Heart left ventricle (tissue), 16 donors: Measurements from ENCODE around the gene TUSC2. TPM values are rescaled to one million over a fixed set of nuclear protein-coding genes. Genes with fewer than 3 reads are reported as not detected.
"Not testable (repeated sequence)": the region's sequence is repeated elsewhere in the genome, so short reads cannot be mapped to it uniquely, and the experiment has no call there.

Source experiments
- ATAC-seq, 4 donors: fragments of 200-7000 bp; cut with Tn5 transposase; one replicate each; pipeline ENCODE4 v1.9.1; 2020 to 2022; ENCODE audit warnings: moderate library complexity in 4 of 4, mild to moderate bottlenecking in 3 of 4, moderate number of reproducible peaks in 1 of 4
- DNase-seq, 5 donors: peaks; one replicate each; pipeline ENCODE4 v3.0.0-alpha.2; 2020
- H3K27ac ChIP-seq, 12 donors: fragments of 200-600 bp; sonication (generic) in 4 of 12; one replicate each; pipeline versions ENCODE4 v1.5.0 to v1.8.0; 2016 to 2022; ENCODE audit warnings: mild to moderate bottlenecking in 2 of 12
- H3K27me3 ChIP-seq, 9 donors: fragments of 200-600 bp; sonication (generic) in 2 of 9; one replicate each; pipeline versions ENCODE4 v1.5.1 to v1.8.0; 2016 to 2022; ENCODE audit warnings: mild to moderate bottlenecking in 3 of 9
- H3K36me3 ChIP-seq, 9 donors: fragments of 200-600 bp; sonication (generic) in 2 of 9; one replicate each; pipeline versions ENCODE4 v1.5.0 to v1.8.0; 2018 to 2022; ENCODE audit warnings: mild to moderate bottlenecking in 2 of 9
- H3K4me1 ChIP-seq, 12 donors: fragments of 200-600 bp; sonication (generic) in 4 of 12; one replicate each; pipeline versions ENCODE4 v1.5.0 to v1.8.0; 2016 to 2022; ENCODE audit warnings: mild to moderate bottlenecking in 3 of 12
- H3K4me3 ChIP-seq, 12 donors: fragments of 200-600 bp; sonication (generic) in 4 of 12; one replicate each; pipeline versions ENCODE4 v1.5.0 to v1.8.0; 2017 to 2022; ENCODE audit warnings: mild to moderate bottlenecking in 9 of 12, moderate library complexity in 4 of 12
- H3K9me3 ChIP-seq, 12 donors: fragments of 200-600 bp; sonication (generic) in 4 of 12; one replicate each; pipeline versions ENCODE4 v1.5.0 to v1.8.0; 2016 to 2022; ENCODE audit warnings: mild to moderate bottlenecking in 1 of 12
- POLR2A ChIP-seq, 2 donors: fragments of 450-650 bp; IDR thresholded peaks; one replicate each; pipeline ENCODE4 v1.6.1; 2017; ENCODE audit warnings: antibody characterized with exemption in 2 of 2, mild to moderate bottlenecking in 2 of 2, moderate library complexity in 2 of 2
- WGBS, 4 donors: extraction: QIAGEN DNeasy Blood & Tissue Kit in 2 of 4; methylation state at CpG; one replicate each; pipeline versions ENCODE4 v1.1.5 to v1.1.7; 2013 to 2018; 5-methylcytosine and 5-hydroxymethylcytosine counted together
- intact Hi-C, 10 donors: fragments of 100-400 bp; cut with DNase I; formaldehyde crosslinking; loops; one replicate each; pipeline versions ENCODE4 v1.11.1 to v1.14.2; 2022
- polyA plus RNA-seq, 2 donors: library from polyadenylated mRNA; stranded (reverse); fragments of 200-250 nt; gene quantifications; one replicate each; pipeline ENCODE4 v1.2.3, GENCODE V29; 2013
- total RNA-seq, 9 donors: library from RNA; depleted of rRNA in 2 of 9; stranded (reverse); fragments of >200 nt in 2 of 9; fragmentation: NEBNext Ultra II Directional in 3 of 9; extraction: Animal tissue kit (Norgen Biotek cat#: 25700) in 3 of 9; gene quantifications; one replicate each; pipeline versions ENCODE4 v1.1.0 to v1.2.4, GENCODE V29; 2016 to 2023
- TF ChIP-seq, protein P1 (sequence below), 12 donors: fragments of 200-600 bp; sonication (generic) in 4 of 12; IDR thresholded peaks; one replicate each; pipeline versions ENCODE4 v1.5.0 to v1.8.0; 2018 to 2022; ENCODE audit warnings: antibody characterized with exemption in 12 of 12, mild to moderate bottlenecking in 5 of 12
- donor health status: ischemic (EF 13 %, LVEDD 7.1; RV severe dilation, severe dysfunction).
- donor health status: healthy with polysubstance abuse.
- donor health status: DM: no; HTN: yes; CAD: no.
- donor health status: DM: no; HTN: no; CAD: no.
- donor health status: ischemic (EF 25% LVEDD 6.9; RV normal size, moderate dysfunction).
- donor health status: ischemic (EF 25% LVEDD 5.7; RV mildly dilated, moderate dysfunction).
- donor health status: healthy.
- donor health status: DM: yes; HTN: yes; CAD: no.
- donor health status: ischemic (EF 35%, LVEDD 5.7; RV mildly dilated, moderate dysfunction).
- donor health status: nonischemic (EF 11% LVEDD 7.7; RV severe dilation, severe dysfunction).
- donor health status: DM: yes; HTN: yes; CAD: no.
- donor health status: PGD.
- donor health status: ischemic (EF 29% LVEDD 5.4; RV normal size, mild dysfunction).
- donor health status: nonischemic (EF 23%, LVEDD 6.1; RV moderate dilation, normal function).

The TUSC2 gene
- total and polyA plus RNA-seq, 11 donors = 24.5 to 68.1 (median 29.0) TPM

DNA sequence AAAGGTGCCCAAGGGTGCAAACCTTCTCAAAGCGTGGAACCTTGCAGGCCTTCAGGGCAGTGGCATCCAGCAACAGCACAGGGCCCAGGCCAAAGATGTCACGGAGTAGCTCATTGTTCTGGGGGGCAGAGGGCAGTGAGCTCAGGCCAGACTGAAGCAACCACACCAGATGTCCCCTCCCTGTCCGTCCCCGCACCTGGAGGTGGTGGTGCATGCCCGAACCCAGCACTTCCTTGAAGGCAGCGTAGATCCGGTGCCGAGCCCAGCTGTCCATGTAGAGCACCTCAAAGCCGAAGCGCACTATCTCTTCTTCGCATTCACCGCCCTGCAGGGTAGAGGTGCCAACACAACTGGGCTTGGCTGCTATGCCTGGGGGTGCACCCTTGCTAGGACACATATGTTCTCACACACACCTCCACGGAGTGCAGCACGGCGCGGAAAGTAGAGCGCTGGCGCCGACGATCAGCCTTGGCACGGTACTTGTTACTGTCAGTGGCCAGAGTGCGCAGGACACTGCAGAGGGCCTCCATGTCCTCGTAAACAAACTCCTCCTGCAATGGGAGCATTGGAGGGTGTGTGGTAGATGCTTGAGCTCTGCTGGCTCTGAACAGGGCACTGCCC lies 39.5 kb downstream of the TUSC2 start:
- Histone ChIP-seq H3K9me3 (no peaks in the 10 kb centered on the region), H3K27ac (peak overlapping the region in 7 of 12 donors; percentile 28 to 87 (median 80)), H3K36me3 (peaks cover 3 to 45% (median 31%) of the 10 kb centered on the region in 9 donors), H3K27me3 (no peaks in the 10 kb centered on the region), H3K4me1 (peaks cover 4 to 63% (median 38%) of the 10 kb centered on the region in 12 donors), H3K4me3 (no peak overlapping the region)
- TF ChIP-seq POLR2A (IDR thresholded peaks at IDR 0.05) = no peak
- TF ChIP-seq, protein P1, sequence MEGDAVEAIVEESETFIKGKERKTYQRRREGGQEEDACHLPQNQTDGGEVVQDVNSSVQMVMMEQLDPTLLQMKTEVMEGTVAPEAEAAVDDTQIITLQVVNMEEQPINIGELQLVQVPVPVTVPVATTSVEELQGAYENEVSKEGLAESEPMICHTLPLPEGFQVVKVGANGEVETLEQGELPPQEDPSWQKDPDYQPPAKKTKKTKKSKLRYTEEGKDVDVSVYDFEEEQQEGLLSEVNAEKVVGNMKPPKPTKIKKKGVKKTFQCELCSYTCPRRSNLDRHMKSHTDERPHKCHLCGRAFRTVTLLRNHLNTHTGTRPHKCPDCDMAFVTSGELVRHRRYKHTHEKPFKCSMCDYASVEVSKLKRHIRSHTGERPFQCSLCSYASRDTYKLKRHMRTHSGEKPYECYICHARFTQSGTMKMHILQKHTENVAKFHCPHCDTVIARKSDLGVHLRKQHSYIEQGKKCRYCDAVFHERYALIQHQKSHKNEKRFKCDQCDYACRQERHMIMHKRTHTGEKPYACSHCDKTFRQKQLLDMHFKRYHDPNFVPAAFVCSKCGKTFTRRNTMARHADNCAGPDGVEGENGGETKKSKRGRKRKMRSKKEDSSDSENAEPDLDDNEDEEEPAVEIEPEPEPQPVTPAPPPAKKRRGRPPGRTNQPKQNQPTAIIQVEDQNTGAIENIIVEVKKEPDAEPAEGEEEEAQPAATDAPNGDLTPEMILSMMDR (IDR thresholded peaks at IDR 0.05) = no peak
- whole genome bisulfite sequencing, 4 donors = 80 to 93% (median 91%) methylated on average over 21 to 23 of the region's 23 CpGs
- DNase-seq (peak in 2 of 5 donors; percentile 8 to 33), ATAC-seq (no peak)
- intact Hi-C loops = no loop called here

DNA sequence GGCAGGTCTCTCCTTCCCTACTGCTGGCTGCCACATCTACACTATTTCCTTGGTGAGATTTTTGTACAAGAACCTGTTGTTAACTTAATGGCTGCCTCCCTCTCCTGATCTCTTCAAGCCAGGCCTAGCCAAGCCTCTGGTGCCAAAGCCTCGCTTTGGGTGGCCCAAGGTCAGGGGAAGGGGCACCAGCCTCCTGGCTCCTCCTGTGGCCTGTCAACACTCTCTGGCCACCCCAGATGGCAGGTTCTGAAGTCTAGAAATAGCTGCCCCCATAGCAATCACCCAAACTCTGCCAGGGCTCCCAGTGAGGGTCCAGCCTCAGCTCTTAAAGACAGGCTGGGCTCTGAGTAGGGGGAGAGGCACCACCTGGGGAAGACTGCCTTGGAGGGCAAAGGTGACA lies 40.8 kb downstream of the TUSC2 start:
- no peak for TF ChIP-seq POLR2A (IDR thresholded peaks at IDR 0.05)
- TF ChIP-seq, protein P1 (IDR thresholded peaks at IDR 0.05) = no peak
- Histone ChIP-seq H3K36me3 (peaks cover 3 to 45% (median 31%) of the 10 kb centered on the region in 9 donors), H3K4me3 (no peak overlapping the region), H3K9me3 (no peaks in the 10 kb centered on the region), H3K27me3 (no peaks in the 10 kb centered on the region), H3K27ac (peak overlapping the region; percentile 28 to 87 (median 76)), H3K4me1 (peaks cover 4 to 53% (median 29%) of the 10 kb centered on the region in 12 donors)
- peak; percentile 54 to 85 (median 70) for DNase-seq
- intact Hi-C loops = no loop called here
- ATAC-seq = peak; percentile 35 to 74 (median 55)
- WGBS, 4 donors = 46 to 65% (median 48%) methylated on average over 1 of the region's 1 CpG; no CpG with 5 or more reads in 1 of the 4 donors

DNA sequence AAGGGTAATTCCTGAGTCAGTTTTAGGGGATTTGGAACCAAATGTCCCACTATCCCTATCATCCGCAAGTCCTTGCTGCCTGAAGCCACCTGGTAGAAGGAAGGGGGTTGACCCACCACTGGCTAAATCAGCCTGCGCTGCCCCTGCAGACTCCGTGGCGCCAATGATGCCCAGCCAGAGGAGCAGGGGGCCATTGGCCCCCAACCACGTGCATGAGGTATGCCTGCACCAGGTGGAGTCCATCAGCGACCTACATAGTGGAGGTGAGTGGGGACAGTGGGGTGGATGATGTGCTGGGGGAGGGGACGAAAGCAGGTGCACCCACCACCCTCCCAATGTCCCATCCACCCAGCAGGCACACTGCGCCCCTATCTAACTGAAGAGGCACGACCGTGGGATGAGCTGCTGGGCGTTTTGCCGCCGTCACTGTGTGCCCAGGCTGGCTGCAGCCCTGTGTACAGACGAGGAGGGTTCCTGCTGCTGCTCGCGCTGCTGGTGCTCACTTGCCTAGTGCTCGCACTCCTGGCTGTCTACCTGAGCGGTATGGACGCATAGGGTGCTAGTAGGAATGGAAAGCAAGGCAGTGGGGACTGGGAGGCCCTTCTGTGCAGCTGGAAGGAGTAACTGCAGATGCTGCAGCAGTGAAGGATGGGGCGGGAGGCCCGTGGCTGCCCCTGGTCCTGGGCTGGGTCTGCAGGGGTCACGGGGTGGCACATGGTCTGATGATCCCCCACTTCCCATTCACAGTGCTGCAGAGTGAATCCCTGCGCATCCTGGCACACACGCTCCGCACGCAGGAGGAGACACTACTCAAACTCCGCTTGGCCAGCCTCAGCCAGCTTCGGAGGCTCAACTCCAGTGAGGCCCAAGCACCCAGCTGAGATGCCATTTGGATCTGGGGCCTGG lies 41.4 kb downstream of the TUSC2 start:
- H3K27me3 ChIP-seq = no peaks in the 10 kb centered on the region
- 81 to 84% (median 83%) methylated on average over 26 to 28 of the region's 28 CpGs for WGBS, 4 donors
- DNase-seq = peak in 2 of 5 donors; percentile 22 to 55
- ATAC-seq = peak in 1 of 4 donors; percentile 1
- H3K36me3 ChIP-seq = peaks cover 3 to 45% (median 31%) of the 10 kb centered on the region in 9 donors
- TF ChIP-seq, protein P1 (IDR thresholded peaks at IDR 0.05) = no peak
- TF ChIP-seq POLR2A (IDR thresholded peaks at IDR 0.05) = no peak
- H3K27ac ChIP-seq = peak overlapping the region; percentile 28 to 87 (median 76)
- H3K4me3 ChIP-seq = no peak overlapping the region
- no peaks in the 10 kb centered on the region for H3K9me3 ChIP-seq
- peaks cover 4 to 54% (median 28%) of the 10 kb centered on the region in 12 donors for H3K4me1 ChIP-seq
- intact Hi-C loops = no loop called here

DNA sequence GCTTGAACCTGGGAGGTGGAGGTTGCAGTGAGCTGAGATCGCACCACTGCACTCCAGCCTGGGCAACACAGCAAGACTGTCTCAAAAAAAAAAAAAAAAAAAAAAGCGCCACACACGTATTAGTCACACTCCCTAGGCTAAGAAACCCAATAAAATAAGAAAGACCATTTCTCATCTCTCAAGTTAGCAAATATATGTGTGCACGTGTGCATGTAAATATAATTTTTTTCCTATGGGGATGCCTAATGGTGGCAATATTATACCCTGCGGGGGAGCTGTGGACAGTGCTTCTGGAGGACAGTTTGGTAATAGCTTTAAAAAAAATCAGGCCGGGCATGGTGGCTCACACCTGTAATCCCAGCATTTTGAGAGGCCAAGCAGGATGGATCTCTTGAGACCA lies 43.9 kb downstream of the TUSC2 start:
- DNase-seq, ATAC-seq, H3K27me3 ChIP-seq, H3K4me3 ChIP-seq, H3K27ac ChIP-seq, H3K9me3 ChIP-seq, intact Hi-C loops: not testable (repeated sequence)
- H3K4me1 ChIP-seq = peaks cover 0 to 50% (median 19%) of the 10 kb centered on the region in 12 donors
- H3K36me3 ChIP-seq = peaks cover 0 to 30% (median 21%) of the 10 kb centered on the region in 9 donors
- WGBS, 4 donors = 86 to 95% (median 89%) methylated on average over 6 of the region's 6 CpGs
